ENCODE measurements around the gene WWP2.

Gene WWP2

DNA sequence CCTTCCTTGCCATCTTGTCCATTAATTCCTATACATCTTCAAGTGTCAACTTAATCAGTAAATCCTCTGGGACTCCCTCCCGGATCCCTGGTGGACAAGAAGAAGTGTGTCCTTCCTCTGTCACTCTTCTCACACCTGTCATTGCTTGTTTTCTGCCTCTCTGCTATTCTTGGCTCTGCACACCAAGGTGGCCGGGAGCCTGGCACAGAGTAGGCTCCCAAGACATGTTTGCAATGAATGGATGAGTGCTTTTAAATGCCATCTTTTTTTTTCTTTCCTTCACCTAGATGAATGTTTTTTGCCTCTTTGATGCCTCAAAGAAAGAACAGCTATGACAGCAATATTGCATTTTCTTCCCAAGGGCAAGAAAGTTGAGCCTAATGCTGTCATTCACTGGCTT, 131.0 kb downstream of the WWP2 start:
- no peak for DNase-seq

DNA sequence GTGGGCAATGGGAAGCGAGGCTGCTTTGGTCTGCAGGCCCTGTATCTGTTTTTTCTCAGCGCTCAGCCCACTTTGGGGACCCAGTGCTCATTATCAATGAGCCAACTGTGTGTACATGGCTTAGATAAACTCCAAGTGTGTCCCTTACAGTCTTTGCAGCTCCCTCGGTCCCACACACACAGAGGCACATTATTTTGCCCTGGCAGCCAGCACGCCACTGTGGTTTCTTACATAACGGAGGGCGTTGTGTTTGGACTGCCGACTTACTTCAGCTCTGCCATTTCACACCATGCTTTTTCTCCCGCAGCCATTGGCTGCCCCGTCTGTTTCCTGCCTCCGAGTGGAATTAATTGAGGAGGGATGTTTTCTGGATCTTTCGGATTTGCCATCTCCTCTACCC, 132.5 kb downstream of the WWP2 start:
- no peak for DNase-seq

DNA sequence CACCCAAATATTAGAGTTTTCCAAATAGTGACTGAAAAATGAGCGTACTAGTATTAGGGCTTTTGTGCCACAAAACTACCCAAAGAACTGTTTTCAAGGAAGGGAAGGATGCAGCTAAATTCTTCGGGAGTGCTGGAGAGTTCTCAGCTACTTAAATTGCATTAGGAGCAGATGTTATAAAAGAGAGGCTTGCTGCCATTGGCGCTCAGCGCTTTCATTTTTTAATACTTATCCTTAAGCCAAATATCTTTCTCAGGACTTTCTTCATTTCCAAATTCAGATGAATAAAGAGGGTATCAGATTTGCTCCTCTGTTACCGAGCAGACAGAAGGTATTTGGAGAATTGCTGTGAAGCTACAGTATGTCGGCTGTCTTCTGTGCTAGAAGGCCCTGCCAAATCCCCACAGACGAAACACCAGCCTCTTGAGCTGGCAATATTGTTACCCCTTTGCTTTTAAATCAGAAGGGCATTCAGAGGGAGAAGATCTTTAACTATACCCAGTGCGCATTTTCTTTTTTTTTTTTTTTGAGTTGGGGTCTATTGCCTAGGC, 141.8 kb downstream of the WWP2 start:
- DNase-seq, result no peak

DNA sequence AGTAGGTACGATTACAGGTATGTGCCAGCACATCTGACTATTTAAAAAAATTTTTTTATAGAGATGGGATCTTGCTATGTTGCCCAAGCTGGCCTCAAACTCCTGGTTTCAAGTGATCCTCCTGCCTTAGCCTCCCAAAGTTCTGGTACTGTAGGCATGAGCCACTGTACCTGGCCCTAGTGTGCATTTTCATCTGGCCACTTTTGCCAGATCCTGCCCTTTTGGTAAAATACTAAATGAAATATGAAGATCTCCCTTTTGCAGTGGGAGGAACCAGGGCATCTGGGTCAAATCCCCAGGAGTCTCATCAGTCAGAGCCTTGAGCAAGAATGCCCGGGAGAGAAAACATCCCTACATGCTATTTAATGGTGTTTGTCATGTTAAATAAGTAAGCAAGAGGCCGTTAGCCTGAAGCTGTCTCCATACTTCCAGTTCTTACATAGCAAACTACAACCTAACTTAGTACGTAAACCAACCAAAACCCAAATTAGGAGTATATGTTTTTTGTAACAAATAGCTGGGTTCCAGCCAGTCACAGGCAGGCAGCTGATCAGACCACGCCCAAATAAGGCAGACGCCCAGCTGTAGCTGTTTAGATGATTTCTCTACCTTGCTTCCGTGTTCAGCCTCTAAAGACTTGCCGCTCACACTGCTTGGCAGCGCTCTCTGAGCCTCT, 142.5 kb downstream of the WWP2 start:
- no peak for DNase-seq

DNA sequence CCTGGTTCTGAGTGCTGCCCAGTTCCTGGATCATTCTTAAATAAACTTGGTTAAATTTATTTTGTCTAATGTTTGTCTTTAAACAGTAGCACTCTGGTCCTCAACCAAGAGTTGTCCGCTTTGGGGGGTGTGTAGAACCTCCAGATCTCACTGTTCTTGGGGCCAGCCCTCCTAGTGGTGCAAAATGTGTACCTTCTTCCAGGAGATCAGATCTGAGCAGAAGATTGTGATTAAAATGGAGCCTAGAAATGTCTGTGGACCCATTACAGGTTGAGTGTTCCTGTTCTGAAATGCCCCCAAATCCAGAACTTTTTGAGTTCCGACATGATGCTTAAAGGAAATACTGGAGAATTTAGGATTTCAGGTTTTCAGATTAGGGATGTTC, 143.0 kb downstream of the WWP2 start:
- DNase-seq, result no peak

DNA sequence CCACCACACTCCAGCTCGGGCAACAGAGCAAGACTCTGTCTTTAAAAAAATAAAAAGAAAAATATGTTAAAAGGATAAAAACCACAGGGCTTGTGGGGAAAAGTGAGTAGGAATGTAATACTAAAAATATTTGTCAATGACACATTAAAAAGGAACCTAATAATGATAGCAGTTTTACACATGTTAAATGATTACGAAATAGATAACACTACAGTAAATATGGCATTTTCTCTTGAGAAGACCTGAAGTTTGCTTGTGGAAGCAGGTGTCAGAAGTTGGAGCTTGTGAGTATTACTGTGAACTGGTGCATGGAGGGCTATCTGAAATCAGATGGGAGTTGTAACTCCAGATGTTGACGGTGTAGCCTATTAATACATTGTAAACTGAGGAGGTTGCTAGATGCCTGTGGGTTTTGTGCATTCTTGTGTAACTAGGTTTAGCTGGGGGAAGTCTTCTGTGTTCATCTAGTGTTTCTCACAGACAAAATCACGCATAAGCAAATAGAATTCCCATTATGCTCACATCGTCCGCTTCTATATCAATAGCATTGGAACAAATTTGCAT, 144.8 kb downstream of the WWP2 start:
- DNase-seq, result no peak

DNA sequence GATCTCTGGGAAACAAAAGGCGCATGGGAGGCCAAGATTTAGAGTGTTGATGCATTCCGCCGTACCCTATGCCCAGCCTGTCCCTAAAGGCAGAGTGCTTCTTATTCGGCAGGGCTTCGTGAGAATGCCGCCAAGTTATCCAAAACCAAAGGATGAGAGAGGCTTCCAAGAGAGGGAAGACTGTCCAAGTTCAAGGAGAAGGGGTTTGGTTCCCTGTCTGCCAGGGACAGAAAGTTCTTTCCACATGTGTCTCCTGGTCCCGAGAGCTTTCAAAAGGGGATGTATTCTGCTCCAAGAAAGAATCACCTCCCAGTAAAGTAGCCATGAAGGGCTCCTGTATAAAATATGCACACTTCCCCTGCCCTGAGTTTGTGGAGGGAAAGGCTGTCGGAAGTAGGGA, 146.9 kb downstream of the WWP2 start:
- no peak for DNase-seq

DNA sequence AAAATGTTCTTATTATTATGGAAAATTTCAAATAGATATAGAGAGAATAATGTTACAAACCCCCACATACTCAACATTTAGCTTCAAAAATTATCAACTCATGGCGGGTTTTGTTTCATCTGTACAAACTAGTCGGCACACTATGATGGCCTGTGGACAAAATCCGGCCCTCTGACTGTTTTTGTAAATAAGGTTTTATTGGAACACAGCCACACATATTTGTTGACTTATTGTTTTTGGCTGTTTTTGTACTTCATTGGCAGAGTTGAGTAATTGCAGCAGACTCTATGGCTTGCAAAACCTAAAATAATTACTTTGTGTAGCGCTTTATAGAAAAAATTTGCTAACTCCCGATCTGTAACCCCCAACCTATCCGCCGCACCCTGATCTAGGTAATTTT, 147.6 kb downstream of the WWP2 start:
- DNase-seq, result no peak

DNA sequence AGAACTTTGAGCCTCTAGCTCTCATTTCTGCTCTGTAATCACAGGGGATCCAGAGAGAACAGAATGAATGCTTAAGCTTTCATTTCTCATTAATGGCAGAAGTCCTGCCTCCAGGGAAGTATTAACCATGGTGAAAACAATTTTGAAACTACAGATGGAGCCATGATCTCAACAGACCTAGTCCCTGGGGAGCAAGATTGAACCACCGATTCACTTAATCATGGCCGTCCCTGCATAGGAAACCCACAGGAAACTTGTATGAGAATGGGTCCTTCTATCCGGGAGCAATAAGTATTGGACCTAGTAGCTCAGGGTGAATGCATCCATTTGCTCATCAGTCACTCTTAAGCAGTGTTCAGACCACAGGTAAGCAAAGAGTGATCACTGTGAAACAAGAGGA, 148.8 kb downstream of the WWP2 start:
- DNase-seq, result no peak

DNA sequence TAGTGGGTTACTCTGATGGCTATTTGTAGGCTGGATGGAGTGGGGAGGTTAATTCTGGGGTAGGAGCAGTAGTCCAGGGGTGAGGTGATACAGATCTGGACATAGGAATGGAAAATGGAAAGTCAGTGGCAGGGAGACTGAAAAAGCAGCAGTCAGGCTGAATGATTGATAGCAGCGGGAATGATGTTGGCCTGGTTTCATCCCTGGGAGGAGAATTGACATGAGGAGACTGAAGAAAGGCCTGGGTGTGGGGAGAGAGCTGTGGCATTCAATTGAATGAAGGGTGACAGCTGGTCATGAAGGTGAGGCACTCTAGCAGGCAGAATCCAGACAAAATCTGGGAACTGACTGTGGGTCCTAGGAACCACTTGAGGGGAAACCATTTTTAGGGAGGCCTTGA, 154.3 kb downstream of the WWP2 start:
- DNase-seq, result no peak

DNA sequence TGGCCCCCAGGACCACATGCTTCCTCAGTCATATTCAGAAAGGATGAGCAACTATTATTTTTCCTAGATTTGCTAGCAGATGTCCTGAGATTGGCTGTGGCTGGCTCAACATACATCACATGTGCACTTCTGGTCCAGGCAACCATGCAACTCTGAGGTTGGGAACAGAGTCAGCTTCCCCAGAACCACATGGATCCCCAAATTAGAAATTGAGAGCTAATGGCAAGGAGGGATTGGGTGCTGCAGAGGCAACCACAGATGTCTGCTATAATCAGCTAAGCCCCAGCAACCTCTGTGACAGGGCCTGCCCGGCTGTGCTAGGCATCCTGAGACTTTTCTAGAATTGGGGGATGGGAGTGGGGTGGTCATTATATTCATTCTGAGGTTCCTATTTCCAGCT, 155.2 kb downstream of the WWP2 start:
- DNase-seq, result no peak

DNA sequence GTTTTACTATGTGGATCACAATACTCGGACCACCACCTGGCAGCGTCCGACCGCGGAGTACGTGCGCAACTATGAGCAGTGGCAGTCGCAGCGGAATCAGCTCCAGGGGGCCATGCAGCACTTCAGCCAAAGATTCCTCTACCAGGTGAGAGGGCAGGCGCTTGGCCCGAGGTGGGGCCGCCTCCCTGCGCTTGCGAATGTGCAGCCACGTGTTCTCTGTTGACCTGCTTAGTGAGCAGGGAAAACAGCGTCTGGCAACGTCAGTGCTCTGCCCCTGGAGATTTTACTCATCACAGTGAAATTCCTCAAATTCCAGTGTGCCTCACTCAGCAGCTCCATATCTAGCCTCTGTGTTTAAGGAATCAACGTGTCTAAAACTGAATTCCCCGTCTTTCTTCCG, 155.6 kb downstream of the WWP2 start:
- no peak for DNase-seq

DNA sequence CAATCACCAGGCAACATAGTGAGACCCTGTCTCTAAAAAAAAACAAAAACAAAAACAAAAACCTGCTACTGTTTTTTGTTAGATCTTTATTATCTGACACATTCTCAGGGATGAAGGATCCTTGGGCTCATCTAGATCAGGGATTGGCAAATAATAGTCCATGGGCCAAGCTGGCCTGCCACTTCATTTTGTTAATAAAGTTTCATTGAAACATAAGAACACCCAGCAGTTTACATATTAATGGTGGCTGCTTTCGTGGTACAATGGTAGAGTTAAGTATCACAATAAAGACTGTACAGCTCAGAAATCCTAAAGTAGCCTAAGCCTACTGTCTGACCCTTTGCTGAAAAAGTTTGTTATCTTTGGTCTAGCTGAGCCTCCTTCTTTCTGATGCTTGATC, 156.1 kb downstream of the WWP2 start:
- no peak for DNase-seq

DNA sequence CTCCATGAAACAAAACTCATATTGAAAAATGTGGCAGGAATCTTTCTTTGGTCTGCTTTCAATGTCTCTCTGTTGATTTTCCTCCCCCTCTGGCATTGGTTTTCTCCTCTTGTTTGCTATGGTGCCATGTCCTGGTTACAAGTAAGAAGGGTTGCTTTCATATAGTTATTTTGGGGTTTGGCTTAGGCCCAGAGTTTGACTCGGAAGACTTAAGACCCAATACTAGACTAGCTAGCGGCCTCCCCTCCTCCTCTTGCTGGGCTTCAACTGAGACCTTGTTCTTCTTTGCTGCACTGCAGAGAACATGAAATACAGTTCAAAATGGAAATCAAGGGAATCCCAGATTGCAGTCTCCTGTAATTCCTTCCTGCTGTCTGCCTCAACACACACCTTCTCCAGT, 159.0 kb downstream of the WWP2 start:
- no peak for DNase-seq

DNA sequence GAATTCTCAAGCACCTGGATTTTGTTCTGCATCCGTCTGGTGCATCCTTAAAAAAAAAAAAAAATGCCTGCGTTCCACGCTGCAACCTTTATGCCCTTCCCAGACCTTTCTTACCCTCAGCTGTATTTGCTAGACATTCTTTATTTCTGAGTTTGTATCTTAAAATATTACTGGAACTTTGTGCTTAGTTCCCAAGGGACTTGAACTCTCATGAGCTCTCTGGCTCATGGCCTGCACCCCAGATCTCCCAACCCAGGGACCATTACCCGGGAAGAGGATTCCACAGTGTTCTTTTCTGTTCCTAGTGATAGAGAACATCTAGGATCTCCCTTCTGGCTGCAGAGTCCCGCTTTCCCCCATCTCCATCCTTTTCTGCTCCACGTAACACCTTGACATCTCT, 160.1 kb downstream of the WWP2 start:
- no peak for DNase-seq

DNA sequence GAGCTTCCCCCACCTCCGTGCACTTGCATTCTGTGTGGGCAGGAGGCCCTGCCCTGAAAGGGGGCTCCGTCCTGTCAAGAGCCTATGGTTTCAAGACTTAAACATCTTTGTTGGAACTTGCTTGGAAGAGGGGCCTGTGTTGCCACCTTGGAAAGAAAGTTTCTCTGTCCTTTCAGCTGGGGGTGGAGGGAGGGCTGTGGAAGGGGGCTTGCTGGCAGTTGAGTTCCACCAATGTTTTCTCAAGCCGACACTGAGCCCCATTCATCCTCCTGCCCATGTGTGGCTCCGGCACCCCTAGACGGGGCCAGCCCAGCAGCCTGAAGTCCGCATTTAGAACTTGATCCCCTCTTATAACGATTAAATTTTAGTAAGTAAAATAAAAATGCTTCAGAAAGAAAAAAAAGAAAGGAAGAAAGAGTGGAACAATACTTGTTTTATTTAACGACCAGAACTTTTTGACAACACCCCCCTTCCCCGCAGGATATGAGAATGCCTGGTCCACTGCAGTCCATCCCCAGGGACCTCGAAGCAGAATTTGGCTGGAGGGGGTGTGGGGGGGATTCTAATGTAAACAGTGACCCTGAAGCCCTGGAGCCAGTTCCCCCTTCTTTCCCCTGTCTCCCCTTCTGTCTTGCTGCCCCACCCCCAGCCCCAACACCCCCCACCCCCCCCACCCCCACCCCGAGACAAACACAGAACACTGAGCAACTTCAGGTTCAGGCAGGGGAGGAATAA, 162.1 kb downstream of the WWP2 start:
- DNase-seq, result no peak

DNA sequence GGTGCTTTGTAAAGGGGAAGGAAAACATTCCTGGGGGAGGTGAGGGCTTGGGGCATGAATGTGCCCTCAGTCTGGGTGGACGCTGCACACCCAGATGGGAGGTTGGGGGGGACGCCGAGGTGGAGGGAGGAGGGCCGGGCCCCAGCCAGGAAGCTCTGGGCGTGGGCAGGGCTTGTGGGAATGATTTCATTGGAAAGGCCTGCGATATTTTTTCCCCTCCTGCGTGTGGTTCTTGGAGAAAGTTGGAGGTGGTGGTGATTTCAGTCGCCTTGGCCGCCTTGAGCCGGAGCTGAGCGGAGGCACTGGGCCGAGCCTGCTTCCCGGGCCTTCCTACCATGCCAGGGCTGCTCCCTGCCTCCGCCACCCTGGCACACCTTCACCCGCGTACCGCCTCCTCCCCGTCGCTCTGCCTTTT, 162.7 kb downstream of the WWP2 start:
- DNase-seq, result no peak

DNA sequence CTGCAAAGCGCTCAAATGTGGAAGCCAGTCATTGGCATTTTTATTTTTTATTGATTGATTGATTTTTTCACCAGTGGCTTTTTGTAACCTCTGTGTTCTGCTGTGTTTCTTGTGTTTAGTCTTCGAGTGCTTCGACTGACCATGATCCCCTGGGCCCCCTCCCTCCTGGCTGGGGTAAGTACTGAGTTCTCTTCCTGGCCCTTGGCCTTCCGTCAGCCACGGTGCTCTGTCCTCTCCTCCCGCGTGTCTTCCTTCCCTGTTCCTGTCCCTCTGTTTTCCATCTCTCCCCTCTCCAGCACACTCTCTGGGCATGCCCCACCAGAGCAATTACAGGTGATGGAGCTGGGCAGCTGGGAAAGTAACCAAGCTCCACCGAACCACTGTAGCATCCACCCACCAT, 163.2 kb downstream of the WWP2 start:
- no peak for DNase-seq

DNA sequence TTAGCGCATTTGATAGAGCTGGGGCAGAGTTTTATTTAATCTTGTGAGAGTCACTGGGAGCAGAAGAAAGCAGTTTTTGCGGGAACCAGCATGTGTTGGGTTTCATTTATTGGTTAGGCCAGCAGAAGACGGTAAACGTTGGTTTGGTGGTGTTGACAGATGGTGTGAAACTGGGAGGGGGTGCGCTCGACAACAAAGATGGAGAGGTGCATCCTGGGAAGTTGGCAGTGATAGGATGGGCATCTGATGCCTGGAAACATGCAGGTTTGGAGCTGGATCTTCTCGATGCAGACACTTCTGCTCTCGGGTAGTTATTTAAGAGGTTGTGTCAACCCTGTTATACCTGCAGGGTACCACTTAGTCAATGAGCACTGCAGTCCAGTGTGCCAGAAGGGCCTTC, 164.1 kb downstream of the WWP2 start:
- DNase-seq, result no peak

DNA sequence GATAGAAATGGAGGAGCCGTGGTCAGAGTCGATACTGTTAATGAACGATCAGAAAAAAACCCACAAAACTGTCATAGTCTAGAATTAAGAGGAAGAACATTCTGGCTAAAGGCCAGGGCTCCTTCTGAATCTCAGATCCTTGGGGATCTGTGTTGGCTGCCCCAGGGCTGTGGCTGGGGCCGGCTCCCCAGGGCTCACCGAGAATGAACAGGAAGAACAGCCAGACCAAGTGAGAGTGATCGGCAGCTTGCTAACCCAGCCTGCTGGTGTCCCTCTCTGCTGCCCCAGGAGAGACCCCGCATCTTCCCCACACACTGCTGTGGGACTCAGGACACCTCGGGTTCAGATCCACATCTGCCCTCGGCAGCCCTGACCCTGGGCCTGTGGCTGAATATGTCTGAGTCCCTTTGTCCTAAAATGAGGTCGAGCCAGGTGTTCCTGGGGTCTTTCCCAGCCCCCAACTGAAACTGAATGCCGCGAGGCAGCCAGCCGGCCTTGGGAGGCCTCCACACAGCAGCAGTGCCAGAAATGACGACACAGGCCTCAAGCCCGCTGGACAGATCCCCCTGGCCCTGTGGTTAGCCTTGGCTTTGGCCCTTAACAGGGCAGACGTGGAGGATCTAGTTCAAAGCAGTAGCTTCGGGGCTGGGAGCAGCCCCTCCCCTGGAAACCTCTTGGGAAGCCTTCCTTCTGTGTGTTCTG, 165.1 kb downstream of the WWP2 start:
- no peak for DNase-seq

DNA sequence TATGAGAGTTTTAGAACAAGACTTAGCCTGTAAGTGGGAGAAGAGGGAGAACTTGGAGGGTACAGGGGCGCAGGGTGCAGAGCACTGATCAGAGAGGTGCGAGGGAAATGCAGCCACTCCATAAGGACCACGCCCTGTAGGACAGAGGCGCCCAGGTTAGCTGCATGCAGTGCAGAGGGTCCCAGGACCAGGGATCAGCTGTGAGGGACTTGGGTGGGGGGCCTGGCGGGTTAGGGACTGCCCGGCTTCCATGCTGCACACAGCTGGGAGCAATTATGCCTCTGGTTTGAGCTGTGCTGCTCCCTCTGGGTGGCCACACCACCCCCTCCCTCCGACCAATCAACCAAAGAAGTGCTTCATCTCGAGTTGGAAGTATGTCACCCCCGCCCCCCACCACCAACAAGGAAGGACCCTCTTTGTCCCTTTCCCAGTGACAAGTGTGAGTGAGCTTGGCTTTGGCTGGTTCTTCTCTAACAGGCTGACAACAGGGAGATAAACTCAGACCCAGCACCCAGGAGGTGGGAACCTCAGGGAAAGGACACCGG, 166.8 kb downstream of the WWP2 start:
- no peak for DNase-seq

DNA sequence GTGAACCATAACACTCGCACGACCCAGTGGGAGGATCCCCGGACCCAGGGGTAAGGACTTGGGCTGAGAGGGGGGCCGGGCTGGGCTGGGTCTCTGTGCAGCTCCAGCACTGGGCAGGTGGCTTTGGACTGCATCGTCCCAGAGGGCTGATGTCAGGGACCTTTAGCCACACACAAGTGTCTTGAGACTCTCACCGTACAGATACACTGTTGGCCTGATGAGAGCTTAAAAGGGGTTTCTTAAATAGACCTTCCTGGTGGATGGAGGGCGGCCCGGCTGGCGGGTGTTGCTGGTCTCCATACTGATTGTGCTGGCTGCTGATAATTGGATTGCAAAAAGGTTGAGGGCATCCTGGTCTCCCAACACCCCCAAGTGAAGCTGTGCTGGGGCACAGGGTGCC, 167.3 kb downstream of the WWP2 start:
- no peak for DNase-seq

DNA sequence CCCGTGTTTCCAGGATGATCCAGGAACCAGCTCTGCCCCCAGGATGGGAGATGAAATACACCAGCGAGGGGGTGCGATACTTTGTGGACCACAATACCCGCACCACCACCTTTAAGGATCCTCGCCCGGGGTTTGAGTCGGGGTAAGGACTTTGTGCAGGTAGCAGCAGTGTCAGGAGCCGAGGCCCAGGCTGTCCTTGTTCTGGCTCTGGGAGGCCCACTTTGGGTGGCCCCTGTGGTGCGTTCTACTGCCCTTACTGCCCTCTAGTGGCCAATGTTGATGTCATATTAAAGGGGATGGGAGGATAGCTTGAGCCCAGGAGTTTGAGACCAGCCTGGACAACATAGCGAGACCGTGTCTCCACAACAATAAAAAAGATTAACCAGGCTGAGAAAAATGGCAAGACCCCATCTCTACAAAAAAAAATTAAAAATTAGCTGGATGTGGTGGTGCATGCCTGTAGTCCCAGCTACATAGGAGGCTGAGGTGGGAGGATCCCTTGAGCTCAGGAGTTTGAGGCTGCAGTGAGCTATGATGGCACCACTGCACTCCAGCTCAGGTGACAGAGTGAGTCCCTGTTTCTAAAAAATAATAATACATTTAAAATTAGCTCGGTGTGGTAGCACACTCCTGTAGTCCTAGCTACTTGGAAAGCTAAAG, 168.1 kb downstream of the WWP2 start:
- DNase-seq, result no peak
